Measurements from ENCODE around the gene SLC30A3. TPM values are rescaled to one million over a fixed set of nuclear protein-coding genes. Genes with fewer than 3 reads are reported as not detected.
"Not testable (repeated sequence)": the region's sequence is repeated elsewhere in the genome, so short reads cannot be mapped to it uniquely, and the experiment has no call there.

Gene SLC30A3
- total RNA-seq, 1 experiment from 2014 or later = not detected

DNA sequence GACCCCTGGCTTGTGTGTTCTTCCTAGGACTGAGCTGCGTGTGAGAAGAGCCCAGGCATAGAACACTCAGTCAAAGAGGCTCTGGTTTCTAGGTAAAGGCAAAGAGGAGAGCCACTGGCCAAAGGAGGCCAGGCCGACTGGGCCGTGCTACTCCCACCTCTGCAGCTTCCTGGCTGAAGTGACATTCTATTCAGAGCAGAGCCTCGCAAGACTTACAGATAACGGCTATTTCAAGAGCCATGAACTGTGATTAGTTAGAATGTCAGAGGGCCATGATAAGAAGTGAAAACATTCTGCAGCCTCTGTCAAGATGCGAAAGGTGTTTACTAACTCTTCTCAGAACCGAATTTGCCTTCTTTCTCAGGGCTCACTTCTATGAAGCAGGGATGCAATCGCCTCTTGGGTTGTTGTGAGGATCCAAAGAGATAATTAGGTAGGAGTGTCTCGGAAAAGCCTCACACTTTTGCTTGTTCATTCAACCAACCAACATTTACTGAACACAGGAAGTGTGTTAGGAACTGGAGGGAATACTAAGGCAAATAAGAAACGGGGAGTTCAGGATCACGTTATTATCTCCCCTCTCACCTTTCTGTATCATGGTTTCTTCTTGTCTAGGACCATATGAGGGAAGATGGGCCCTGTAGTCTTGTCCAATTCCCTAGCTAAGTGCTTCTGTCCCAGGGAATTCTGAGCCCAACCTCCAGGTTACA lies 8.9 kb upstream of the SLC30A3 start:
- Mint-ChIP-seq H3K4me1 (ENCODE audit: low read depth, unreplicated experiment) (no peaks in the 10 kb centered on the region), H3K36me3 (ENCODE audit: insufficient read depth, unreplicated experiment) (no peaks in the 10 kb centered on the region), H3K27ac (ENCODE audit: unreplicated experiment) (no peak overlapping the region), H3K9me3 (ENCODE audit: low read depth, unreplicated experiment) (no peaks in the 10 kb centered on the region), H3K4me3 (ENCODE audit: low read depth, unreplicated experiment) (no peak overlapping the region), H3K27me3 (ENCODE audit: unreplicated experiment) (peaks cover 33% of the 10 kb centered on the region)
- intact Hi-C loops (cut with micrococcal nuclease; ENCODE audit: unreplicated experiment) = no loop called here
- CTCF ChIA-PET = interaction anchor here (0.6 to 0.7 kb wide), 3 partner anchors 21 to 82 kb away, joined by 3 to 4 read pairs (median 3); no protein-coding TSS in a partner anchor
- BruUV-seq (replicated peaks) = no TSS peak
- TF ChIP-seq, protein P1, sequence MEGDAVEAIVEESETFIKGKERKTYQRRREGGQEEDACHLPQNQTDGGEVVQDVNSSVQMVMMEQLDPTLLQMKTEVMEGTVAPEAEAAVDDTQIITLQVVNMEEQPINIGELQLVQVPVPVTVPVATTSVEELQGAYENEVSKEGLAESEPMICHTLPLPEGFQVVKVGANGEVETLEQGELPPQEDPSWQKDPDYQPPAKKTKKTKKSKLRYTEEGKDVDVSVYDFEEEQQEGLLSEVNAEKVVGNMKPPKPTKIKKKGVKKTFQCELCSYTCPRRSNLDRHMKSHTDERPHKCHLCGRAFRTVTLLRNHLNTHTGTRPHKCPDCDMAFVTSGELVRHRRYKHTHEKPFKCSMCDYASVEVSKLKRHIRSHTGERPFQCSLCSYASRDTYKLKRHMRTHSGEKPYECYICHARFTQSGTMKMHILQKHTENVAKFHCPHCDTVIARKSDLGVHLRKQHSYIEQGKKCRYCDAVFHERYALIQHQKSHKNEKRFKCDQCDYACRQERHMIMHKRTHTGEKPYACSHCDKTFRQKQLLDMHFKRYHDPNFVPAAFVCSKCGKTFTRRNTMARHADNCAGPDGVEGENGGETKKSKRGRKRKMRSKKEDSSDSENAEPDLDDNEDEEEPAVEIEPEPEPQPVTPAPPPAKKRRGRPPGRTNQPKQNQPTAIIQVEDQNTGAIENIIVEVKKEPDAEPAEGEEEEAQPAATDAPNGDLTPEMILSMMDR (IDR thresholded peaks at IDR 0.05; ENCODE audit: unreplicated experiment) = no peak
- DNase-seq = no peak

DNA sequence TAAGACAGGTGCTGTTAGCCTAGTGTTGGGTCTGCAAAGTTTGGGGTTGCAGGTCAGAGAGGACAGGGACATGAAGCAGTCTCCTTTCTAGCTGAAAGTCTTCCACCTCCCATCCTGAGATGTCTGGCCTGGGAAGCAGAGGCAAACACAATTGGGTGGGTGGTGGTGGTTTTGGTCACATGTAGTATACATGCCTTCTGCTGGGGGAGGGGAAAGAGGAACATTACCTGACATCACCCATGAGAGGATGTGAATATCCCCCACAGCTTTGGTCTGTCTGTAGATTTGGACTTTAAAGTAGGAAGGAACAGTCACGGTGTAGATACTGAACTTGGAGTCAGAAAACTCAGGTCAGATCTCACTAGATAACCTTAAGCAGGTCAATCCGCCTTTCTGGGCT lies 7.8 kb upstream of the SLC30A3 start:
- CTCF ChIA-PET = interaction anchor here (1.2 kb wide), 1 partner anchor 9 kb away, joined by 3 read pairs; no protein-coding TSS in a partner anchor

DNA sequence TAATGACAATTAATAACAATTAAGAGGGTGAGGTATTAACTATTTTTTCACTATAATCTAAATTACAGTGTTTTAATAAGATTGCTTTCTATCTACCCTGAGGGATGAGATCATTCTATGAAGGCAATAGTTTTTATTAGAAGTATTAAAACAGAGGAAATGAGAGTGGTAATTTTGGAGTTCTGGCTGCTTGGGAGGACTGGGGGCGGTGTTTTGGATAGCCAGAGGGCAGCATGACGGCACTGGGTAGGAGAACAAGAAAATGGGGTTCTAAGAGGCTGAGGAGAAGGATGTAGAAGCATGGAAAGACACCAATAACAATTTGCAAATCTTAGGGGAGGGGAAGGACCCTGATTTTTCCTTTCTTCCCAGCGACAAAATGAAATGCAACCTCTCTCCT lies 7.3 kb upstream of the SLC30A3 start:
- Mint-ChIP-seq H3K27me3 (ENCODE audit: unreplicated experiment) (peaks cover 17% of the 10 kb centered on the region), H3K27ac (ENCODE audit: unreplicated experiment) (no peak overlapping the region), H3K4me3 (ENCODE audit: low read depth, unreplicated experiment) (no peak overlapping the region), H3K4me1 (ENCODE audit: low read depth, unreplicated experiment) (no peaks in the 10 kb centered on the region), H3K9me3 (ENCODE audit: low read depth, unreplicated experiment) (no peaks in the 10 kb centered on the region), H3K36me3 (ENCODE audit: insufficient read depth, unreplicated experiment) (no peaks in the 10 kb centered on the region)
- TF ChIP-seq, protein P1 (IDR thresholded peaks at IDR 0.05; ENCODE audit: unreplicated experiment) = no peak
- intact Hi-C loops (cut with micrococcal nuclease; ENCODE audit: unreplicated experiment) = no loop called here
- no peak for DNase-seq
- no TSS peak for BruUV-seq (replicated peaks)
- CTCF ChIA-PET = interaction anchor here (1.2 kb wide), 1 partner anchor 10 kb away, joined by 3 read pairs; no protein-coding TSS in a partner anchor

More for the DNA sequence above, 7.8 kb upstream of the SLC30A3 start:
- no peak overlapping the region for H3K4me3 Mint-ChIP-seq (ENCODE audit: low read depth, unreplicated experiment)
- no peak overlapping the region for H3K27ac Mint-ChIP-seq (ENCODE audit: unreplicated experiment)
- BruUV-seq (replicated peaks) = no TSS peak
- TF ChIP-seq, protein P1 (IDR thresholded peaks at IDR 0.05; ENCODE audit: unreplicated experiment) = no peak
- peaks cover 22% of the 10 kb centered on the region for H3K27me3 Mint-ChIP-seq (ENCODE audit: unreplicated experiment)
- no peaks in the 10 kb centered on the region for H3K4me1 Mint-ChIP-seq (ENCODE audit: low read depth, unreplicated experiment)
- no peak for DNase-seq
- no peaks in the 10 kb centered on the region for H3K9me3 Mint-ChIP-seq (ENCODE audit: low read depth, unreplicated experiment)
- intact Hi-C loops (cut with micrococcal nuclease; ENCODE audit: unreplicated experiment) = no loop called here
- H3K36me3 Mint-ChIP-seq (ENCODE audit: insufficient read depth, unreplicated experiment) = no peaks in the 10 kb centered on the region

DNA sequence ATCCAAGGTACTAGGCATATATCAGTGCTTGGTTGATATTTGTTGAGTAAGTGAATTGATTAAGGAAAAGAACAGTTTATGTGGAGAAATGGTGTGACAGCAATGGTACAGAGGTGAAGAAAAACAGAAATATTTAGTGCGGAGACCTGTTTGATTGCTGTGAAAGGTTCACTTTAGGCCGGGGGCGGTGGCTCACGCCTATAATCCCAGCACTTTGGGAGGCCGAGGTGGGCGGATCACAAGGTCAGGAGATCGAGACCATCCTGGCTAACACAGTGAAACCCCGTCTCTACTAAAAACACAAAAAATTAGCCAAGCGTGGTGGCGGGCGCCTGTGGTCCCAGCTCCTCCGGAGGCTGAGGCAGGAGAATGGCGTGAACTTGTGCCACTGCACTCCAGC lies 5.4 kb upstream of the SLC30A3 start:
- H3K4me3 Mint-ChIP-seq (ENCODE audit: low read depth, unreplicated experiment); H3K9me3 Mint-ChIP-seq (ENCODE audit: low read depth, unreplicated experiment); H3K27ac Mint-ChIP-seq (ENCODE audit: unreplicated experiment); DNase-seq; H3K27me3 Mint-ChIP-seq (ENCODE audit: unreplicated experiment); intact Hi-C loops (cut with micrococcal nuclease; ENCODE audit: unreplicated experiment); BruUV-seq (replicated peaks); H3K36me3 Mint-ChIP-seq (ENCODE audit: insufficient read depth, unreplicated experiment); H3K4me1 Mint-ChIP-seq (ENCODE audit: low read depth, unreplicated experiment): not testable (repeated sequence)
- CTCF ChIA-PET = interaction anchor here (0.7 kb wide), 1 partner anchor 12 kb away, joined by 3 read pairs; no protein-coding TSS in a partner anchor

DNA sequence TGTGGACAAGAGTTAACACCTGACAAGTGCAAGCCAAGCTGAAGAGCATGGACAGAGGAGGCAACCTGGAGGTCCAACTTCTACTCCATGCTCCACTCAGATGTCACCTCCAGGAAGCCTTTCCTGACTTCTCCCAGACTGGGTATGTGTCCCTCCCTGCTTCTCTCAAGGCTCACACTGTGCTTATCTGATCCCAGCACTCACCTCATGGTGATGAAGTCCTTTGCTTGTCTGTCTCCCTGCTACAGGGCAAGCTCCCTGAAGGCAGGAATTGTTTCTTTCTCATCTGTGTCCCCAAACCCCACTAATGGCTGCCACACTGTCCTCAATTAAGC lies 2.7 kb upstream of the SLC30A3 start:
- Mint-ChIP-seq H3K4me1 (ENCODE audit: low read depth, unreplicated experiment) (peaks cover 7% of the 10 kb centered on the region), H3K27me3 (ENCODE audit: unreplicated experiment) (peaks cover 19% of the 10 kb centered on the region), H3K36me3 (ENCODE audit: insufficient read depth, unreplicated experiment) (peaks cover 12% of the 10 kb centered on the region), H3K9me3 (ENCODE audit: low read depth, unreplicated experiment) (no peaks in the 10 kb centered on the region), H3K27ac (ENCODE audit: unreplicated experiment) (no peak overlapping the region), H3K4me3 (ENCODE audit: low read depth, unreplicated experiment) (no peak overlapping the region)
- TF ChIP-seq, protein P1 (IDR thresholded peaks at IDR 0.05; ENCODE audit: unreplicated experiment) = no peak
- CTCF ChIA-PET = interaction anchor here (0.7 to 2.3 kb wide), 5 partner anchors 14 to 156 kb away, joined by 3 to 14 read pairs (median 4); partner anchors contain the start of gene TRIM54
- intact Hi-C loops (cut with micrococcal nuclease; ENCODE audit: unreplicated experiment) = no loop called here
- no peak for DNase-seq
- BruUV-seq (replicated peaks) = no TSS peak
